Sigmoid colon (tissue), 7 donors: ENCODE results near the gene C22orf31. TPM values are rescaled to one million over a fixed set of nuclear protein-coding genes. Genes with fewer than 3 reads are reported as not detected.

ENCODE experiments used
- DNase-seq: peaks from one replicate; pipeline ENCODE4 v3.0.0-alpha.2; 2019
- H3K27ac ChIP-seq, 4 donors: fragments of 200-600 bp; sonication (generic); one replicate each; pipeline ENCODE4 v1.5.1; 2016 to 2019; ENCODE audit warnings: mild to moderate bottlenecking in 1 of 4
- H3K27me3 ChIP-seq, 3 donors: fragments of 200-600 bp; sonication (generic); one replicate each; pipeline ENCODE4 v1.5.1; 2019; ENCODE audit warnings: mild to moderate bottlenecking in 1 of 3
- H3K36me3 ChIP-seq, 4 donors: fragments of 200-600 bp; sonication (generic); one replicate each; pipeline ENCODE4 v1.5.1; 2016 to 2019
- H3K4me1 ChIP-seq, 4 donors: fragments of 200-600 bp; sonication (generic); one replicate each; pipeline ENCODE4 v1.5.1; 2017 to 2019
- H3K4me3 ChIP-seq, 4 donors: fragments of 200-600 bp; sonication (generic); one replicate each; pipeline ENCODE4 v1.5.1; 2017 to 2019; ENCODE audit warnings: mild to moderate bottlenecking in 2 of 4, moderate library complexity in 1 of 4
- H3K9me3 ChIP-seq, 4 donors: fragments of 200-600 bp in 3 of 4; sonication (generic) in 3 of 4; one replicate each; pipeline versions ENCODE4 v1.5.1 to v1.6.1; 2013 to 2019
- CTCF ChIP-seq, 4 experiments: fragments of 450-650 bp in 3 of 4; fragments of 200-600 bp in 1 of 4; IDR thresholded peaks; one replicate each; pipeline ENCODE4 v1.5.1; 2016 to 2019; ENCODE audit warnings: antibody characterized with exemption in 4 of 4, mild to moderate bottlenecking in 3 of 4, moderate library complexity in 2 of 4
- EP300 ChIP-seq, 4 donors: sonication (generic); formaldehyde crosslinking; IDR thresholded peaks; one replicate each; pipeline ENCODE4 v1.6.1; 2017; ENCODE audit warnings: antibody characterized with exemption in 4 of 4
- POLR2A ChIP-seq, 2 donors: fragments of 450-650 bp; IDR thresholded peaks; one replicate each; pipeline ENCODE4 v1.6.1; 2016; ENCODE audit warnings: antibody characterized with exemption in 2 of 2, mild to moderate bottlenecking in 2 of 2, moderate library complexity in 2 of 2
- POLR2AphosphoS5 ChIP-seq, 4 donors: sonication (generic); formaldehyde crosslinking; IDR thresholded peaks; one replicate each; pipeline ENCODE4 v1.6.1; 2017; ENCODE audit warnings: antibody characterized with exemption in 4 of 4
- WGBS, 2 donors: extraction: QIAGEN DNeasy Blood & Tissue Kit; methylation state at CpG; one replicate each; pipeline ENCODE4 v1.1.7; 2013; 5-methylcytosine and 5-hydroxymethylcytosine counted together
- intact Hi-C: fragments of 100-400 bp; cut with DNase I; formaldehyde crosslinking; loops from one replicate; pipeline ENCODE4 v1.15.1; 2023
- polyA plus RNA-seq, 3 donors: library from polyadenylated mRNA; stranded (reverse); fragments of 200-250 nt; gene quantifications; one replicate each; pipeline ENCODE4 v1.2.3, GENCODE V29; 2013
- total RNA-seq, 4 donors: library from RNA; depleted of rRNA; stranded (reverse); fragments of >200 nt; gene quantifications; one replicate each; pipeline ENCODE4 v1.1.0, GENCODE V29; 2016
- donor health status: healthy with polysubstance abuse.
- donor health status: Bipolar disorder and iron deficiency.
- donor health status: healthy.

Gene C22orf31
- not detected for total RNA-seq
- under 1 TPM in 1 of 3 donors, not detected in 2; 0.60 TPM for polyA plus RNA-seq

GRCh38 chr22:29061773-29062172 lies at the start of gene C22orf31:
TSS of gene C22orf31 (minus strand) at chr22:29061831. CDS start at chr22:29061792, 39 bp downstream.
- Histone ChIP-seq H3K27ac (no peak within 1 kb of the TSS), H3K27me3 (no peaks in the 10 kb centered on the region), H3K4me3 (no peak within 1 kb of the TSS), H3K4me1 (no peaks in the 10 kb centered on the region), H3K36me3 (no peaks in the 10 kb centered on the region), H3K9me3 (no peaks in the 10 kb centered on the region)
- 56 to 58% methylated on average over 2 of the region's 2 CpGs for WGBS, 2 donors
- TF ChIP-seq EP300 (IDR thresholded peaks at IDR 0.05): no peak
- TF ChIP-seq CTCF (IDR thresholded peaks at IDR 0.05): no peak
- TF ChIP-seq POLR2A (IDR thresholded peaks at IDR 0.05): no peak
- no peak for TF ChIP-seq POLR2AphosphoS5 (IDR thresholded peaks at IDR 0.05)
- DNase-seq: peak; percentile 1
- intact Hi-C loops: no loop called here

GRCh38 chr22:29110946-29111345 lies 49.3 kb upstream of the C22orf31 start:
- no peaks in the 10 kb centered on the region for H3K9me3 ChIP-seq
- no peaks in the 10 kb centered on the region for H3K27me3 ChIP-seq
- no peaks in the 10 kb centered on the region for H3K4me1 ChIP-seq
- H3K4me3 ChIP-seq: no peak overlapping the region
- 97 to 98% methylated on average over 3 of the region's 3 CpGs for WGBS, 2 donors
- no peak for DNase-seq
- intact Hi-C loops: no loop called here
- H3K36me3 ChIP-seq: no peaks in the 10 kb centered on the region
- no peak overlapping the region for H3K27ac ChIP-seq
- TF ChIP-seq POLR2AphosphoS5 (IDR thresholded peaks at IDR 0.05) (no peak), CTCF (IDR thresholded peaks at IDR 0.05) (no peak), POLR2A (IDR thresholded peaks at IDR 0.05) (no peak), EP300 (IDR thresholded peaks at IDR 0.05) (no peak)

GRCh38 chr22:29109822-29110221 lies 48.2 kb upstream of the C22orf31 start:
- Histone ChIP-seq H3K9me3 (no peaks in the 10 kb centered on the region), H3K27ac (no peak overlapping the region), H3K4me3 (no peak overlapping the region), H3K27me3 (no peaks in the 10 kb centered on the region), H3K36me3 (no peaks in the 10 kb centered on the region), H3K4me1 (no peaks in the 10 kb centered on the region)
- 8 to 61% methylated on average over 4 of the region's 4 CpGs for WGBS, 2 donors
- intact Hi-C loops: no loop called here
- TF ChIP-seq POLR2AphosphoS5 (IDR thresholded peaks at IDR 0.05): no peak
- no peak for TF ChIP-seq EP300 (IDR thresholded peaks at IDR 0.05)
- TF ChIP-seq POLR2A (IDR thresholded peaks at IDR 0.05): no peak
- no peak for DNase-seq

- TF ChIP-seq CTCF (IDR thresholded peaks at IDR 0.05): no peak
- no peak for TF ChIP-seq POLR2A (IDR thresholded peaks at IDR 0.05)
- no peak for TF ChIP-seq EP300 (IDR thresholded peaks at IDR 0.05)
- no peak for TF ChIP-seq POLR2AphosphoS5 (IDR thresholded peaks at IDR 0.05)
- DNase-seq: no peak
- 97% methylated on average over 5 of the region's 5 CpGs for WGBS, 2 donors
- Histone ChIP-seq H3K27me3 (no peaks in the 10 kb centered on the region), H3K4me1 (no peaks in the 10 kb centered on the region), H3K36me3 (no peaks in the 10 kb centered on the region), H3K4me3 (no peak overlapping the region), H3K27ac (no peak overlapping the region), H3K9me3 (no peaks in the 10 kb centered on the region)
- intact Hi-C loops: no loop called here
Measured at GRCh38 chr22:29108137-29108536, 46.5 kb upstream of the C22orf31 start.

GRCh38 chr22:29106839-29107238 lies 45.2 kb upstream of the C22orf31 start:
- DNase-seq: no peak
- intact Hi-C loops: no loop called here
- TF ChIP-seq EP300 (IDR thresholded peaks at IDR 0.05) (no peak), POLR2AphosphoS5 (IDR thresholded peaks at IDR 0.05) (no peak), CTCF (IDR thresholded peaks at IDR 0.05) (no peak), POLR2A (IDR thresholded peaks at IDR 0.05) (no peak)
- WGBS, 2 donors: 51 to 74% methylated on average over 4 of the region's 4 CpGs
- Histone ChIP-seq H3K27me3 (no peaks in the 10 kb centered on the region), H3K4me1 (no peaks in the 10 kb centered on the region), H3K27ac (no peak overlapping the region), H3K9me3 (no peaks in the 10 kb centered on the region), H3K36me3 (no peaks in the 10 kb centered on the region), H3K4me3 (no peak overlapping the region)
